Ovary (tissue), 3 donors: ENCODE measurements around the gene CPLX3.

ENCODE experiments used
- CTCF ChIP-seq, 3 donors: fragments of 450-650 bp in 2 of 3; fragments of 200-600 bp in 1 of 3; IDR thresholded peaks; one replicate each; pipeline versions ENCODE4 v1.5.1 to v1.8.0; 2016 to 2022; ENCODE audit warnings: antibody characterized with exemption in 3 of 3, mild to moderate bottlenecking in 1 of 3
- POLR2A ChIP-seq: fragments of 450-650 bp; IDR thresholded peaks from one replicate; pipeline ENCODE4 v1.6.1; 2017; ENCODE audit warnings: antibody characterized with exemption, mild to moderate bottlenecking, moderate library complexity
- donor health status: DM: no; HTN: no; CAD: no.

- no peak for TF ChIP-seq POLR2A
- TF ChIP-seq CTCF (IDR thresholded peaks at IDR 0.05): no peak
Measured at GRCh38 chr15:74807282-74807681, 19.1 kb upstream of the CPLX3 start.
